KOPT-K1 (cell line): ENCODE measurements around the gene INPP5A.

Source experiments
- H3K27ac ChIP-seq: fragments of 200-600 bp; sonication (generic); 2 replicates; pipeline ENCODE4 v1.5.1; 2016; ENCODE audit warnings: antibody characterized with exemption, mild to moderate bottlenecking, low read depth, low read length; ENCODE audit not compliant: poor library complexity, severe bottlenecking
- H3K36me3 ChIP-seq: fragments of 200-600 bp; sonication (generic); 2 replicates; pipeline ENCODE4 v1.5.1; 2017; ENCODE audit warnings: antibody characterized with exemption, mild to moderate bottlenecking, low read length, moderate library complexity; ENCODE audit not compliant: insufficient read depth
- H3K9me3 ChIP-seq: fragments of 200-600 bp; sonication (generic); 2 replicates; pipeline ENCODE4 v1.5.1; 2017; ENCODE audit warnings: antibody characterized with exemption, low read length, mild to moderate bottlenecking; ENCODE audit not compliant: insufficient read depth, poor library complexity, severe bottlenecking

Gene INPP5A

DNA sequence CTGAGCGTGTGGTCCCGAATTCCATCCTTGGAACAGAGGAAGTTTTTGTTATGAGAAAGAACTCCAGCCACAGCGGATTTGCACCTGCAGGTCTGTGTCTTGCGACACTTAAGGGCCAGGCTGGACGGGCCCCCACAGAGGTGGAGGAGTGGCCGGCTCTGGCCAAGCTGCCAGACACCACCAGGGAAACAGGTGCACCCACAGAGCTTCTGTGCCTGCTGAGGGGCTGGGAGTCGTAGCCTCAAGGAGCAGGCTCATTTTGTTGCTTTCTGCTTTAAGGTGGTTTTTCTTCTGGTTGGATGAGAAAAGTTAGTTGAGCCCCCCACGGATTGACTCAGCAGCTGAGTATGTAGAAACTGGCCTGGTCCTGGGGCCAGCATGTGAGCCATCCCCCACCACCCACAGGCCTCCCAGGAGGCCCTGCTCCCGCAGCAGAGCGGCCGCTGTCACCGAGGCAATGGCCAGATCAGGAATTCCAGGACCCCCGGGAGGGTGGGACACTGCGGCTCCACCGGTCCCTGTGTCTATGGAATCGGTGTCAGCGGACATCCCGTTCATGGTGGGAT lies 206.4 kb downstream of the INPP5A start:
- no peak overlapping the region for H3K27ac ChIP-seq
- H3K36me3 ChIP-seq = no peaks in the 10 kb centered on the region
- no peaks in the 10 kb centered on the region for H3K9me3 ChIP-seq

DNA sequence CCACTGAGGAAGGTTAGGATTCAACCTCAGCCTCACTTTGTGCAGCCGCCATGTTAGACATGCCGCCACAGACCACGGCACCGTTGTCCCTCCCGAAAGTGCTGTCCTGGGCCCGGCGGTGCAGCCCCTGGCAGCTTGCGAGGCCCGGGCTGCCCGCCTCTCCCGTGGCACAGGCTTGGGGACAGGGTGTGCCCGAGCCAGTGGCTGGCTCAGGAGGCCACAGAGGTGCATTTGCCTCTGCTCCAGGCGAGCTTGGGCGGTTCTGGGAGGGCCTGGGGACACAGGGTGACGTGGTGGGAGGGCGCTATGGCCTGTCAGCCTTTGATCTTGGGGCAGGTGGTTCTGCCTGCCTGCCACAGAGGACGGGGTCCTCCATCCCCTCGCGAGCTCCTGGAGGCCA lies 207.3 kb downstream of the INPP5A start:
- Histone ChIP-seq H3K36me3 (no peaks in the 10 kb centered on the region; the same call in 1 of the 2 replicates), H3K9me3 (no peaks in the 10 kb centered on the region), H3K27ac (no peak overlapping the region)

DNA sequence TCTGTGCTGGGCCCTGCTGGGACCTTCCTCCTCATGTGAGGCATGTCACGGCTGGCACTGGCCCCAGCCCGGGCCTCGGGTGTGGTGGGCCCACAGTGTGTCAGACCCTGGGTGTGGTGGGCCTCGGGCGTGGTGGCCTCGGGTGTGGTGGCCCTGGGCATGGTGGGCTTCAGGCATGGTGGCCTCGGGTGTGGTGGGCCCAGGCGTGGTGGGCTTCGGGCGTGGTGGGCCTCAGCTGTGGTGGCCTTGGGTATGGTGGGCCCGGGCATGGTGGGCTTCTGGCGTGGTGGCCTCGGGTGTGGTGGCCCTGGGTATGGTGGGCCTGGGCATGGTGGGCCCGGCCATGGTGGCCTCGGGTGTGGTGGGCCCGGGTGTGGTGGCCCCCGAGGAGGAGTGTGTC lies 207.9 kb downstream of the INPP5A start:
- H3K36me3 ChIP-seq = no peaks in the 10 kb centered on the region; the same call in 1 of the 2 replicates
- no peak overlapping the region for H3K27ac ChIP-seq
- H3K9me3 ChIP-seq = no peaks in the 10 kb centered on the region

DNA sequence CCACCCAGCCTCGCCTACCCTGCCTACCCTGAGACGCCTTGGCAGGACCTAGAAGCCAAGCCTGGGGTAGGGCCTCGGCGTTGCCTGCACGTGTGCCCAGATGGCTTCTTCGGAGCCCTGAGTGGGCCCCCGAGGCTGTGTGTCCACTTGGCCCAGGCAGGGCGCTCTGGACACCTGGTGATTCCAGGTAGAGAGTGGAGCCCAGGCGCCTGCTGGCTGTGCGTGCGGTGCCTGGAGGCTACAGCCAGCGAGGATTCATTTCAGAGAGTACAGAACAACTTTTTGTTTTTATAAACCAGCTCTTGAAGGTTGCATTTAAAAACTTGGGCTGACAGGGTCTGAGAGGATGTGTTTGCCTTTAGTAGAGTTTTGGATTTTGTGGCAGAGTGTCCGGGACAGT lies 208.4 kb downstream of the INPP5A start:
- no peak overlapping the region for H3K27ac ChIP-seq
- H3K36me3 ChIP-seq = no peaks in the 10 kb centered on the region; the same call in 1 of the 2 replicates
- H3K9me3 ChIP-seq = no peaks in the 10 kb centered on the region

DNA sequence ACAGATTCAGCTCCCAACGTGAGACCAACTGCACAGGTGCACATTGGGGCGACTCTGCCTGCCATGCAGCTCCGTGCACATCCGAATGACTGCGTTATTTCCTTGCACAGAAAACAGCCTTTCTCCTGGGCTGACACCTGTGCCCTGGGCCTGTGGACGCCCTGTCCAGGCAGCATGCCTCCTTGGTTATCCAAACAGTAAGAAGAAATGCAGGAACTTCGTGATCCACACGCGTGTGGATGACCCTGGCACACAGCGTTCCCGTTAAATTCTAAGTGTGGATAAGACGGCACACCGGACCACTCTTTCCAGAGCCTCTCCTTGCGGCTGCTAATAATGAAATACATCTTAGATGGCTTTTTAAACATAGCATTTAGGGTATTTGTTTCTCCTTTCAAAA lies 208.8 kb downstream of the INPP5A start:
- Histone ChIP-seq H3K9me3 (no peaks in the 10 kb centered on the region), H3K36me3 (no peaks in the 10 kb centered on the region; the same call in 1 of the 2 replicates), H3K27ac (no peak overlapping the region)

DNA sequence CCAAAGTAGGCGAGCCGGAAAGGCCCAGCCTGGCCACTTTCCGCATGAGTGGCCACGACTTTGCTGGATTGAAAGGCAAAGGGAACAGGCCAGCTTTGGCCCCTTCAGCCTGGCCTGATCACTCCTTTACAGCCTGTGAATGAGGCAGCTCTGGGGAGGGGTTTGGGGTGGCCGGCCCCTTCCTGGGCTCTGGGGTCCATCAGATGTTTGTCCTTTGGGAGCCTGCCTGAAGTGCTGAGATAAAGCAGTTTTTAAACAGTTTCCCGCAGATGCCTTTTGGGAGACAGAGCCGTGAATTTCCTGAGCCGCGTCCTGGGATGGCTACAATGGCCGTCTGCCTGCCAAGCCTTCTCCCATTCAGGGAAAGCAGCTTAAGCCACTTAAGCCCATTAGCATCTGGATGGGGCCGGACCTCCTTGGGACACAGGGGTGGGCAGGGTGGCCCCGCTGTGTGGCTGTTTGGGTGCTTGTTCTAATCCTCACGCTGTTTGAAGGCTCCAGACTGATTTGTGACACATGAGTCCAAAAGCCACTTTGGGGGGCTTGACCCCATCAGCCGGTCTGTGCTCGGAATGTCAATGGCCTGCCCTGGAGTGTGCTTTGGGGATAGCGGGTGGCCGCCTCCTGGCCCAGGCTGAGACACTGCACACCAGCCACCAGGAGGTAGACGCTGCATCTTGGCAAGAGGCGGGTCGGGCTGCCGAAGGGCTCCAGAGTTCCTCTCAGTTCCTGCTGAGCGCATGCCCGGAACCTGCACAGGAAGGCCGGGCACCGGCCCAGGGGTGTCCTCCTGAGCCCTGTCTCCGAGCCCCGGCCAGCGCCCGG lies 209.4 kb downstream of the INPP5A start:
- H3K9me3 ChIP-seq = no peaks in the 10 kb centered on the region
- H3K36me3 ChIP-seq = no peaks in the 10 kb centered on the region; the same call in 1 of the 2 replicates
- H3K27ac ChIP-seq = no peak overlapping the region

DNA sequence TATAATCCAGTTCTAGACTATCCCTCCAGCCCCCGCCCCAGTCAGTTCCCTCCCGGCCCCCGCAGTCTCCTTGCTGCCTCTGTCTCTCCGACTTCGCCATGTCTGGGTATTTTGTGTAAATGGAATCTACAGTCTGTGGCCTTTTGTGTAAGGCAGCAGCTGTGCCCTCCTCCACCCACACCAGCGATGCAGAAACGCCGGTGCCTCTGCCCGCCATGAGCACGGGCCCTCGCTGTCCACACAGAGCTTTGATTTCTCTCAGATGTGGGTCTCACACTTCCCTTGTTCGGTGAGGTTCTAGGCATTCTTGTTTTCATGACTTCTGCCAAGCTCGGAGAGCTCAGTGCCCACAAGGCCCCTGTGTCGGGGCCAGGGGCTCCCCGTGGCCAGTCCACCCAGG lies 210.5 kb downstream of the INPP5A start:
- H3K27ac ChIP-seq = no peak overlapping the region
- H3K9me3 ChIP-seq = no peaks in the 10 kb centered on the region
- H3K36me3 ChIP-seq = no peaks in the 10 kb centered on the region; the same call in 1 of the 2 replicates

DNA sequence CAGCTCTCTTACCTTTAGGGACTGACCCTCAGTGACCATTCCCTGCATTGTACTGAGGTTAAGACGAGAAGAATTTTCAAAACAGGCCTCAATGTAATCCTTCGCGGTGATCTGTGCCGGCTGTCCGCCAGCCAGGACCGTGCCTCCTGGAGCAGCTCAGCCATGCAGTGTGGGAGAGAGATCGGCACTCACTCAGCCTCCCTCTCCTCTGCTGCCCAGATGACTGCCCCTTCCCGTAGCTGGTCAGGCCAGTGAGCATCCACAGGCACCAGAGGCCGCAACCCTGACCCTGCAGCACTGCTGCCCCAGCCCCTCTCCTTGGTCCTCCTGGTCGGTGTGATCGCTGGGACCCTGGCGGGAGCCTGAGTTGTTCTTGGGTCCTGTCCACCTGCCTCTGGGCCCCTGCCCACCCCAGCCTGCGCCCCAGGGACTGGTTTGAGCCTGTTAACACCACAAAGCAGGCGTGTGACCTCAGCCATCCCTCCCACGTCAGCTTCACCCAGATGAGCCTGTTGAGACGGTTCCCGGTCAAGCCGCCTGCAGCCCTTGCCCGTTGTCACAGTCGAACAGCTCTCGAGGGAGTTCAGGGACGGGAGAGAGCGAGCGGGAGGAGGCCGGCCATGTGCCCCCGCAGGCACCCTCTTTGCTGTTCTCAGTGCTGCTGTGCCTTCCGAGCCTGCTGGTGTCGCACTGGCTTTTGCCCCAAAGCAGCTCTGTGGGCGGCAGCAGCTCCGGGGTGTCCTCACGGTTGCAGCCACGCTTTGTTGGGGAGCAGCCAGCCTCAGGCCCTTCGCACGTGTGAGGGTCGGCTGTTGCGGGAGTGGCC lies 211.2 kb downstream of the INPP5A start:
- no peak overlapping the region for H3K27ac ChIP-seq

DNA sequence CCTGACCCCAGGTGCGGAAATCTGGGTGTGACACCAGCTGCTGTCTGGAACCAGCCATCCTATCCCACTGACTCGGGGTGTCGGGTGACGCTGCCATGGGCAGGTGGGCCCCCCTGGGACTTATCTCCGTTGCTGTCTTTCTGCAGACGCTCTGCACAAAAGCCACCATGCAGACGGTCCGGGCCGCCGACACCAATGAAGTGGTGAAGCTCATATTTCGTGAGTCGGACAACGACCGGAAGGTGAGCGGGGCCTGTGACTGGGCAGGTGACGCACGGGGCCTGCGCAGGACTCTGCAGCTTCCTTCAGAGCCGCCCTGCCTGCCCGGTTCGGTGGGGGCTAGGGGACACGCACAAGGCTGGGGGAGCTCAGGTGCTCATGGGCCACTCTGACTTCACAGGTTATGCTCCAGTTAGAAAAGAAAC lies 211.8 kb downstream of the INPP5A start:
- Histone ChIP-seq H3K36me3 (peaks cover 8% of the 10 kb centered on the region; the same call in 1 of the 2 replicates), H3K9me3 (no peaks in the 10 kb centered on the region), H3K27ac (no peak overlapping the region)

More for the DNA sequence above, 211.2 kb downstream of the INPP5A start:
- Histone ChIP-seq H3K36me3 (peaks cover 1% of the 10 kb centered on the region; the same call in 1 of the 2 replicates), H3K9me3 (no peaks in the 10 kb centered on the region)

DNA sequence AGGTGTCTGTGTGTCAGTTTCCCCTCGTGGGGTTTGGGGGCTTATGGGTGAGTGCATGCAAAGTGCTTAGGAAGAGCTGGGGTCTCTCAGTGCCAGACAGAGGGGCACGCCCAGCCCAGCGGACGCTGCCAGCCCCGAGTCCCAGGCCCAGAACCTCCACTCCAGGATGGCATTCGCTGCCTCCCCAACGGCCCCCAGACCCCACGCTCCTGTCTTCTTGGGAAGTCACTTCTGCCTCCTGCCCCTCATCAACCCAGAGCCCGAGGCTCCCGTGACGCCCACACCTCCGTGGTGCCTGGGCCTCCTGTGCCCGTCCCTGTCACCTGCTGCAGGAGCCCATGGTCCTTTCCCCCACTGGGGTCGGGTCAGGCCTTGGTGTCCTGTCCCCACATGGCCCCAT lies 213.3 kb downstream of the INPP5A start:
- Histone ChIP-seq H3K27ac (no peak overlapping the region), H3K9me3 (no peaks in the 10 kb centered on the region), H3K36me3 (peaks cover 14% of the 10 kb centered on the region; the same call in 1 of the 2 replicates)

DNA sequence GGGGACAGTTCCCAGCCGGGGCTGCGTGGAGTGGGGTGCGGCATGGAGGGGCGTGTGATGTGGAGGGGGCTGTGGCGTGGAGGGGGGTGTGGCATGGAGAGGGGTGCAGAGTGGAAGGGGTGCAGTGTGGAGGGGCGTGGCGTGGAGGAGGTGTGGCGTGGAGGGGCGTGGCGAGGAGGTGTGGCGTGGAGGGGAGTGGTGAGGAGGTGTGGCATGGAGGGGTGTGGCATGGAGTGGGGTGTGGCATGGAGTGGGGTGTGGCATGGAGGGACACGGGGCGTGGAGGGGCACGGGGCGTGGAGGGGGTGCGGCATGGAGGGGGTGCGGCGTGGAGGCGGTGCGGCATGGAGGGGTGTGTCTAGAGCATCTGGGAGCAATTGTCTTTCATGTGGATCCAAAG lies 214.8 kb downstream of the INPP5A start:
- no peaks in the 10 kb centered on the region for H3K9me3 ChIP-seq
- H3K27ac ChIP-seq = no peak overlapping the region
- peaks cover 21% of the 10 kb centered on the region; the same call in 1 of the 2 replicates for H3K36me3 ChIP-seq

DNA sequence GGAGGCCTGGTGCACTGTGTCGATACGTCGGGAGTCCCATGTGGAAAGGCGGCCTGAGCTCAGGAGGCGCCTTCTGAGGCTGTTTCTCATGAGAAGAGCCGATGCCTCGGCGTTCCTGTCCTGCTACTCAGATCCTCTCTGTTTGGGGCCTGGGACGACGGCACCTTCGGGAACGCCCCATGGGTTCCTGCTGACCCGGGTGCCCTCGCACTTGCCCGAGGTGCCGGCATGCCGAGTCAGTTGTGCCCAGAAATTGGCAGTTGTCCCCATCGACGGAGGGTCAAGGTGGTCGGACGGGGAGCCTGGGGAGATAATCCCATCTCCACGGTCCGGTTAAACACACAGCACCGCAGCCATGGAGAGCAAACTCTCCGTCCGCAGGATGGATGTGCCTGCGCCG lies 215.4 kb downstream of the INPP5A start:
- no peak overlapping the region for H3K27ac ChIP-seq
- H3K9me3 ChIP-seq = no peaks in the 10 kb centered on the region
- H3K36me3 ChIP-seq = peaks cover 21% of the 10 kb centered on the region; the same call in 1 of the 2 replicates

DNA sequence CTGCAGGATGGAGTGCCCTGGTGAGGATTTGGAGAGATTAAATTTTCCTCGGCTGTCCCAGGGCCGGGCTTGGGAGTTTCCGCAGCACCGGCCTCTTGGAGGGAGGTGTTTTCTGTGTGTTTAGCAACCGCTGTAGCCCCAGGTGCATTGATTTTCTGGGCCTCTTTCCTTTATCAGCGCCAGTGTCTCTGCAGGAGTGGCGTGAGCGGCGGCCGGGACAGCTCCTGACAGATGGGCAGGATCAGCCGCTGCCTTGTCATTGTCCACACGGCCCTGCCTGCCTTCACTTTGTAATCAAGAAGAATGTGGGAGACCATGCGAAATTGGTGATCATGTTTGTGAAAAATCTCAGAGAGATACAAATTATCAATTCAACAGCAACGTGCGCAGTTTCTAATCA lies 216.0 kb downstream of the INPP5A start:
- peaks cover 21% of the 10 kb centered on the region; the same call in 1 of the 2 replicates for H3K36me3 ChIP-seq
- H3K27ac ChIP-seq = no peak overlapping the region
- no peaks in the 10 kb centered on the region for H3K9me3 ChIP-seq

DNA sequence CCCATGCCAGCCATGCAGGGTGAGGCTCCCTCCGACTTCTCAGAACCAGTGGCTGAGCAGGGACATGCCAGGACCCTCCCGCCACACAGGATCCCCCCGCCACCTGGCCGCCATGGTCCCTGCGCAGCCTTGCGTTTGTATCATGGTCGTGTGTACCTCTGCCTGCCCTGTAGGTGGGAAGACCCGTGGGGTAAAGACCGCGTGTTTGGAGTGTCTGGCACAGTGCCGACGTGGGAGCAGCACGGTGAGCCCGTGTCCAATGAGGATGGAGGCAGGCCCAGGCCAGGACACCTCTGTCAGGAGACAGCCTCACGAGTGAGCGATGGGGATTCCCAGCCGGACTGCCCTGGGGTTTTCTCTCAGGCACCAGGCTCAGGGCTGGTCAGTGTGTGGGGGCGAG lies 216.5 kb downstream of the INPP5A start:
- H3K9me3 ChIP-seq = no peaks in the 10 kb centered on the region
- H3K27ac ChIP-seq = no peak overlapping the region
- peaks cover 21% of the 10 kb centered on the region; the same call in 1 of the 2 replicates for H3K36me3 ChIP-seq

DNA sequence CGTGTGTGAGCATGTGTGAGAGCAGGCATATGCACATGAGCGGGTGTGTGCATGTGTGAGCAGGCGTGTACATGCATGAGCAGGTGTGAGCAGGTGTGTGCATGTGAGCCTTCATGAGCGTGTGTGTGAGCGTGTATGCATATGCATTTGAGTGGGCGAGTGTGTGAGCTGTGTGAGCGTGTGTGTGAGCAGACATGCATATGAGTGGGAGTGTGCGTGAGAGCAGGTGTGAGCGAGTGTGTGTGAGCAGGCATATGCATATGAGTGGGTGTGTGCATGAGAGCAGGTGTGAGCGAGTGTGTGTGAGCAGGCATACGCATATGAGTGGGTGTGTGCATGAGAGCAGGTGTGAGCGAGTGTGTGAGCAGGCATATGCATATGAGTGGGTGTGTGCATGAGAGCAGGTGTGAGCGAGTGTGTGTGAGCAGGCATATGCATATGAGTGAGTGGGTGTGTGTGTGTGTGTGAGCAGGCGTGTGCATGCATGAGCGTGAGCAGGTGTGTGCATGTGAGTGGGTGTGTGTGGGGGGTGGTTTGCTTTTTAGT lies 217.7 kb downstream of the INPP5A start:
- Histone ChIP-seq H3K9me3 (no peaks in the 10 kb centered on the region), H3K27ac (no peak overlapping the region), H3K36me3 (peaks cover 21% of the 10 kb centered on the region; the same call in 1 of the 2 replicates)
